A549 treated with AZD2906 at 1 μM for 4 hours (cell line): ENCODE results near the gene PLA2G4C. TPM values are rescaled to one million over a fixed set of nuclear protein-coding genes. Genes with fewer than 3 reads are reported as not detected.

Experiments
- total RNA-seq: library from RNA; stranded (reverse); fragments of 200-300 nt; extraction: Qiagen RNA extraction; gene quantifications from 5 replicates; pipeline ENCODE4 v1.2.3, GENCODE V29; 2022

The PLA2G4C gene, protein sequence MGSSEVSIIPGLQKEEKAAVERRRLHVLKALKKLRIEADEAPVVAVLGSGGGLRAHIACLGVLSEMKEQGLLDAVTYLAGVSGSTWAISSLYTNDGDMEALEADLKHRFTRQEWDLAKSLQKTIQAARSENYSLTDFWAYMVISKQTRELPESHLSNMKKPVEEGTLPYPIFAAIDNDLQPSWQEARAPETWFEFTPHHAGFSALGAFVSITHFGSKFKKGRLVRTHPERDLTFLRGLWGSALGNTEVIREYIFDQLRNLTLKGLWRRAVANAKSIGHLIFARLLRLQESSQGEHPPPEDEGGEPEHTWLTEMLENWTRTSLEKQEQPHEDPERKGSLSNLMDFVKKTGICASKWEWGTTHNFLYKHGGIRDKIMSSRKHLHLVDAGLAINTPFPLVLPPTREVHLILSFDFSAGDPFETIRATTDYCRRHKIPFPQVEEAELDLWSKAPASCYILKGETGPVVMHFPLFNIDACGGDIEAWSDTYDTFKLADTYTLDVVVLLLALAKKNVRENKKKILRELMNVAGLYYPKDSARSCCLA
- total RNA-seq = 8.4 to 15.3 TPM (median 10.8 TPM) in 5 replicates

GRCh38 chr19:48110350-48110966 is at the start of gene PLA2G4C:
Gene PLA2G4C (minus strand): TSS chr19:48110817. CDS start chr19:48106529, 4,288 bp downstream.

GRCh38 chr19:48043675-48044258 is 66.8 kb downstream of the PLA2G4C start, which contains the start of gene CABP5:
Gene CABP5 (minus strand): TSS chr19:48044079. CDS start chr19:48043922, 157 bp downstream.

Other genes starting within 250 kb of the PLA2G4C start
- gene SULT2A1, start 224.5 kb downstream of the PLA2G4C start, total RNA-seq = 0.06 TPM in 2 of 5 replicates, not detected in the others
- not detected in 5 replicates for gene BSPH1, start 118.6 kb downstream of the PLA2G4C start, total RNA-seq
- gene ELSPBP1, start 116.2 kb downstream of the PLA2G4C start, total RNA-seq = not detected in 5 replicates
- not detected in 5 replicates for gene CABP5, start 66.7 kb downstream of the PLA2G4C start, total RNA-seq
- gene LIG1, start 59.5 kb upstream of the PLA2G4C start, total RNA-seq = 56.3 to 64.7 TPM (median 60.6 TPM) in 5 replicates
- gene ZSWIM9, start 59.9 kb upstream of the PLA2G4C start, total RNA-seq = 5.2 to 7.4 TPM (median 6.5 TPM) in 5 replicates
- 15.1 to 17.4 TPM (median 15.8 TPM) in 5 replicates for gene CARD8, start 145.1 kb upstream of the PLA2G4C start, total RNA-seq
- gene ZNF114, start 159.3 kb upstream of the PLA2G4C start, total RNA-seq = 6.8 to 10.7 TPM (median 7.6 TPM) in 5 replicates
- gene EMP3, start 214.7 kb upstream of the PLA2G4C start, total RNA-seq = 430 to 471 TPM (median 441 TPM) in 5 replicates